Stimulated activated CD8-positive, alpha-beta memory T cell treated with anti-CD3 and anti-CD28 coated beads, Interleukin-15, amount 100 ng/mL, for 1 hour (primary cell): ENCODE results near the gene DDX47.
"Not testable (repeated sequence)": the region's sequence is repeated elsewhere in the genome, so short reads cannot be mapped to it uniquely, and the experiment has no call there.

Experiments
- DNase-seq: peaks from one replicate; pipeline ENCODE4 v3.0.0-alpha.2; 2020; ENCODE audit warnings: low read depth

DDX47 gene

GRCh38 chr12:12823300-12823699, 10.2 kb downstream of the DDX47 start:
- DNase-seq, result no peak

GRCh38 chr12:12823811-12824210, 10.7 kb downstream of the DDX47 start:
- no peak for DNase-seq

GRCh38 chr12:12835378-12836146, 22.4 kb downstream of the DDX47 start:
- no peak for DNase-seq

GRCh38 chr12:12836571-12836970, 23.4 kb downstream of the DDX47 start:
- no peak for DNase-seq

GRCh38 chr12:12837025-12837812, 24.1 kb downstream of the DDX47 start:
- no peak for DNase-seq

GRCh38 chr12:12837813-12838153, 24.6 kb downstream of the DDX47 start:
- DNase-seq, result no peak

GRCh38 chr12:12839003-12839395, 25.9 kb downstream of the DDX47 start:
- no peak for DNase-seq

GRCh38 chr12:12839439-12839838, 26.3 kb downstream of the DDX47 start:
- DNase-seq, result not testable (repeated sequence)

- no peak for DNase-seq
Observed at GRCh38 chr12:12839873-12840579, 26.9 kb downstream of the DDX47 start.

GRCh38 chr12:12840580-12840899, 27.4 kb downstream of the DDX47 start:
- no peak for DNase-seq

GRCh38 chr12:12841428-12841827, 28.3 kb downstream of the DDX47 start:
- DNase-seq, result not testable (repeated sequence)

- no peak for DNase-seq
Observed at GRCh38 chr12:12845794-12846243, 32.7 kb downstream of the DDX47 start.

GRCh38 chr12:12846780-12847179, 33.6 kb downstream of the DDX47 start:
- not testable (repeated sequence) for DNase-seq

GRCh38 chr12:12853435-12853834, 40.3 kb downstream of the DDX47 start:
- DNase-seq, result no peak

- no peak for DNase-seq
Observed at GRCh38 chr12:12859690-12860089, 46.5 kb downstream of the DDX47 start.

- no peak for DNase-seq
Observed at GRCh38 chr12:12864243-12864642, 51.1 kb downstream of the DDX47 start.

- DNase-seq, result no peak
Observed at GRCh38 chr12:12868477-12869235, 55.5 kb downstream of the DDX47 start.

- no peak for DNase-seq
Observed at GRCh38 chr12:12870465-12870864, 57.3 kb downstream of the DDX47 start.

- no peak for DNase-seq
Observed at GRCh38 chr12:12871587-12872138, 58.5 kb downstream of the DDX47 start.

- DNase-seq, result no peak
Observed at GRCh38 chr12:12872139-12872933, 59.2 kb downstream of the DDX47 start.

GRCh38 chr12:12872934-12873275, 59.8 kb downstream of the DDX47 start:
- DNase-seq, result no peak
